NK-92 (cell line): ENCODE results near the gene PTCHD1.

Experiments
- DNase-seq: peaks from one replicate; lab custom pipeline; 2025; ENCODE audit not compliant: unreplicated experiment; lab: John Stamatoyannopoulos, UW

Gene PTCHD1

DNA sequence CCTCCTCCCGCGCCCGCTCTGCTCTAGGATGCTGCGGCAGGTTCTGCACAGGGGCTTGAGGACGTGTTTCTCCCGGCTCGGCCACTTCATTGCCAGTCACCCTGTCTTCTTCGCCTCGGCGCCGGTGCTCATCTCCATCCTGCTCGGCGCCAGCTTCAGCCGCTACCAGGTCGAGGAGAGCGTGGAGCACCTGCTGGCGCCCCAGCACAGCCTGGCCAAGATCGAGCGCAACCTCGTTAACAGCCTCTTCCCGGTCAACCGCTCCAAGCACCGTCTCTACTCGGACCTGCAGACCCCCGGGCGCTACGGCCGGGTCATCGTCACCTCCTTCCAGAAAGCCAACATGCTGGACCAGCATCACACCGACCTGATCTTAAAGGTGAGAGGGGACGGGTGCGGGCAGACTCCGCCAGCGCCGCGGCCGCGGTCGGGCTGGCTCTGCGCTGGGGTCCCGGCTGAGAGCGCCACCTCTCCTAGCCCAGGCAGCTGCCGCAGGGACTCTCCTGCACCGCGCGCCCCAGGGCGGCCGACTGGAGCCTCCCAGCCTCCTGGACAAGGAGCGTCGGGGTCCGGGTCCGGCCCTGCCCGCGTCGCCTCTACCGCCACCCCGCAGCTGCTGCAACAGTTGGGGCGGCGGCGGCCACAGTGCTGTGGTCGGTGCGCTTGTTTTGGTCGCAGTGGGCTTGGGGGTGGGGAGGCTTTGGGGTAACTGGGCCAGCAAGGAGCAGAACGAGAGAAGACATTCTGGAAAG lies at the start of gene PTCHD1:
Gene PTCHD1 (plus strand): TSS at position 2 of the 752 bp plus-strand sequence. CDS start 27 bp downstream, at position 29.
- no peak for DNase-seq

DNA sequence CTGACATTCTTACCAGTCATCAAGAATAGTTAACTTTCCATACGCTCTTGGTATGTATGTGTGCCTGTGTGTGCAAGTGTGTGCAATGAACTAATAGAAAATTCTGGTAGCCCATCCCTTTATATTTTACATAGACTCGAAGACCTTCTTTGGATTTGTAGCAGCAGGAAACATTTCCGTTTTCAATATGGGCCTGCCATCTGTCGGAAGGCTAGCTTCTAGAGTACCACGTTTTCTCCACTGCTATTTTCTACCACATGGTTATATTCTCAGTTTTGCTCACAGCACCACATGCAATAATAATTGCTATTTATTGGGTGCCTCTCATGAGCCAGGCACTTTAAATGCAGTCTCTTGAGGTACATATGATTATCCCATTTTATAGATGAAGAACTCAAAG lies 47.9 kb upstream of the PTCHD1 start:
- no peak for DNase-seq

DNA sequence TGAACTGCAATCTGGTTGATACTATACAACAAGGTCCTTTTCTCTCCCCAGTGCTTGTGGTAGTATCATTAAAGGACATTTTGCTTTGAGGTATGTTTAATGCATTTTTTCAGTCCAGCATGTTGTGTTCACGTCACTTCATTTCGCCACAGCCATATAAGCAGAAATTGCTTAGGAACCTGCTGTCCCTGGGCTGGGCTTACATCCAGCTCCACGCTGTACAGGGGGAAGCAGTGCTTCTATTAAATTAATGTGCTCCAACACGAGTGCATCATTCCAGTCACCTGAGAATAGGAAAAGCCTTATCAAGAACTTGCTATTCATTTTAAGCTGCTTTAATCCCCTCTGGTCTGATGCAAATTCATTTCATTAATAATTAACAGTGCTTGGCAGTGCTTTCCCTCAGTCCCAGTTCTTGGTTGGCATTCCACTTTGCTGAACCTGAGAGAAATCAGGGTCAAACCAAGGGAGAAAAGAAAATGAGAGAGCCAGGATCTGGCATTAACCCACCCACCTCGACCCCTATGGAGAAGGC lies 47.4 kb upstream of the PTCHD1 start:
- DNase-seq: no peak

DNA sequence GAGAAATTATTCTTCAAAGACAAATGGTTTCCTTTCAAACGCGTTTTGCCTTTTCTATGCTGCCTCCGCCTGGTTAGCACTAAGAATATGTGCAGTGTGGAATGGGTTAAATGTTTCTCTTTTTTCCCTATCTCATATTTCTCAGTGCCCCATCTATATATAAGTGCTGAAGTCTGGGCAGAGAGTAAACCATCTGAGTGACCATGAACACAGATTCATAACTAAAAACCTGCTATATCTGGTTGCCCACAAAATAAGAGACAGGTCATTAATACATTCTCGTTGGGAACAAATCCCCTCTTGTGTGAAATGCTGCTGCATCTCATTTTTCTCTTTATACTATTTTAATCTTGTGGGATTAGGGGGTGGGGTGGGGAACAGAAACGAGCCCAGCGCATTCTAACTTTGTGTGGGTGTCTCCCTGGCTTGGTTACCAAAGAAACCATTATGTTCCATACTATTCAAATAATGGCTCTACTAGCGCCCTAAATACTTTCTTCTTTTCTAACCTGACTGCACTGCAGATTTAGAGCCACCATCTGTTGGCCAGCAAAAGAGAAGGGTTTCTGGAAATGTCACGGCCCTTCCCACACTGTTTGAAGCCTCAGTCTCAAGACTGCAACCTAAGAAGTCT lies 42.2 kb upstream of the PTCHD1 start:
- no peak for DNase-seq

DNA sequence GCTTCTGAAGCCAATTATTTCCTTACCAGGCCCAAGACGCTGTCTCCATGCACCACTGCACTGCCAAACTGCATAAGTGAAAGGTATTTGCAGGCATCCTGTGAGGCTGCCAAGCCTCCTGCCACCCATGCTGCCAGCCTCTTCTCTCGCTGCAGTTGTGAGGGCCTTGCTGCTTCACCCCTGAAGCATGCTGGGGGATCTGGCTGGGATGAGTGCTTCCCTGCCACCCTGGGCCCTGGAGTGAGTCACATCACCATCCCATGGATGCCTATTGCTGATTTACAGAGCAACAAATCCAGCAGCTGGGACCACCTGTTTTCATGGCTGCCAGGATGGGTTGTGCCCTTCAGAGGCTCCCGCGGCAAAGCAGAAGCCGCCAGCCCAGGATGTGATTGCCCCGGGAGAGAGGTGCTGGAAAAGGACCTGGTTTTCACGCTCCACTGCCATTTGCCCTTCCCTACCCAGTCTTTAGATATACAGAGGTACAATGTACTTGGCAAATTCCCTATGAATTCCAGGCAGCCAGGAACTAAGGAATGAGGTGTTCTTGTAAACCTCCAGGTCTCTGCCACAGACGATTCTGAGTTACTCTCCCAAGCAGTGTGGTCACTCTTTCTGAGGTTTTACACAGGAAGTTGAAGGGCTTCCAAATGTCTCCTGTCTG lies 41.5 kb upstream of the PTCHD1 start:
- DNase-seq: no peak

DNA sequence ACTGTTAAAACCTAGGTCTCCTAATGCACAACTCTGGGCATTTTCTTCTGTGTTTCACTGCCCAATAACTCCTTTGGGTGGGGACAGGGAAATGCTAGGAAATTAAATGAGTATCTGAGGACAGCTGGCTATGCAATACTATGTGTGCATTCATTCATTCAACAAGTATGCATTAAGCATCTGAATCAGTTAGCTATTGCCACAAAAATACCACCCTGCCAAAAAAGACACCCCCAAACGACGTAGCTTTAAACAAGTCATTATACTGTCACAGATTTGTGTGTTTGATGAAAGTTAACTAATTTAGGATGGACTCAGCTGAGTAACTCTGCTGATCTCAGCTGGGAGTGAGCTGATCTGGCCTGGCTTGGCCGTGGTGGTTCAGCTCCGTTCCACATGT lies 29.8 kb upstream of the PTCHD1 start:
- DNase-seq: no peak

- DNase-seq: no peak
Observed at GRCh38 chrX:23311731-23312130, 22.9 kb upstream of the PTCHD1 start.

DNA sequence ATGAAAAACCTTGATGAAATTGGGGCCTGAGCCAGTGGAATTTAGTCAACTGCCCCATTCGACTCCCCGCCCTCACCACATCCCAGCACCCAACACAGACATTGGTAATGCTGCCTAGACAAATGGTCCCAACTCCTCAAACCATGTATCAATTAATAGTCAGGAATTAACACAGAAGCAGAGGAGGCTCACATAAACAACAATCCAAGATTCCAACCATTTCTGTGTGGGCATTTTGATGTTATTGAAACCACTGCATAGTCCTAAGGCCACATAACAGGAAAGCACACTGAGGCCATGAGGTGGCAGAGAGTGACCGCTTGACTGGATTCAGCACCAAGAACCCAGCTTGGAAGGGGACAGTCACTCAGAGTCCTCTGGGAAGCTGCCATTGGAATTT lies 22.5 kb upstream of the PTCHD1 start:
- DNase-seq: no peak

- no peak for DNase-seq
Observed at GRCh38 chrX:23317799-23318724, 16.6 kb upstream of the PTCHD1 start.

GRCh38 chrX:23327104-23327503 lies 7.5 kb upstream of the PTCHD1 start:
- DNase-seq: no peak

GRCh38 chrX:23331701-23332100 lies 2.9 kb upstream of the PTCHD1 start:
- no peak for DNase-seq

DNA sequence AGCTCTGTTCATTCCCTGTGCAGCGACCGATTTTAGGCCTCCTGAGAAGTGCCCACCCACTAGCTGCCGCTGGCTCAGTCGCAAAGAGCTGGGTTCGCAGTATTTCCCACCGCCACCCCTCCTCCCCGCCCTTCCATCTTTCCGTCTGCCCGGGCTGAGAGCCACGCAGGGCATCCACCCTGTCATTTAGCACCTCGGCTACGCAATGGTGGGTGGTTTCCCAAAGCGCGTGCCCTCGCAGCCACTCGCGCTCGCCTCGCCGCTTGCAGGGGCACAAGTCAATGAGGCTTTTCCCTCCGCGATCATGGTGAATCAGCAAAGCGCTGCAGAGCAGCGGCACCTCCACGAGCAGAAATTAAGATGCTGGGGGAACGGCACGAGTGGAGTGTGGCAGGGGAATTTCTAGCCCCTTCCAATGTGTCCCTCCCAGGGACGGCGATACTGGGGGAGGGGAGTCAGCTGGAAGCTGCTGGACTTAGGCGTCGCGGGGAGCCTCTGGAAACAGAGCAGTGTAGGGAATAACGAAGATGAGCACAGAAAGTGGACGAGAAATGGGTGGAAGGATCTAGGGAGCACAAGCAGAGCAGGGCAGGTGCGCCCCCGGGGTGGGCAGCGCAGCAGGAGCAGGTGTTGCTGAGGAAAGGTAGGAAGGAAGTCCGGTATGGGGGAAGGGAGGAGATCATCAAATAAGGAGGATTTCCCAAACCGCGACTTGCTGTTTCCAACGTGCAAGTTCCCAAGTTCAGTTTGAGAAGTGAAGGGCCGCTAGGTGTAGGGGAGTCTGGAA lies 2.4 kb upstream of the PTCHD1 start:
- no peak for DNase-seq

- no peak for DNase-seq
Observed at GRCh38 chrX:23332888-23333821, 1.5 kb upstream of the PTCHD1 start.

- DNase-seq: no peak
Observed at GRCh38 chrX:23333842-23334520, 668 bp upstream of the PTCHD1 start.

- no peak for DNase-seq
Observed at GRCh38 chrX:23334521-23334847, 165 bp upstream of the PTCHD1 start.

DNA sequence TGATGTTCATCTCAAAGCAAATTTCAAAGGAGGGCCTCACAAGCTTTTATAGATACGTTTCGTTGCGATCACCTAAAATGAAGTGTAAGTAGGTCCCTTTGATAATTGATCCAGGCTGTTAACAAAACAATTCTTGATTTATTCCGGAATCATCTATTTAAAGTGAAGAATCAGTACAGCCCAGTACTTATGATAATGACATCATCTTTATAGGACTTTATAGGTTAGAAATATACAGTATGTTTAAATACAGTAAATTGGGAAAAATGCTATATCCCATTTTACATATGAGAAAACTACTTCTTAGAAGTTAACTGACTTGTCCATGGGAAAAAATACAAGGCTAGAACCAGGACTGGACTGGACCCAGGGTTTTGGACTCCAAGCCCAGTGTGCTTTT lies 3.7 kb downstream of the PTCHD1 start:
- DNase-seq: no peak

DNA sequence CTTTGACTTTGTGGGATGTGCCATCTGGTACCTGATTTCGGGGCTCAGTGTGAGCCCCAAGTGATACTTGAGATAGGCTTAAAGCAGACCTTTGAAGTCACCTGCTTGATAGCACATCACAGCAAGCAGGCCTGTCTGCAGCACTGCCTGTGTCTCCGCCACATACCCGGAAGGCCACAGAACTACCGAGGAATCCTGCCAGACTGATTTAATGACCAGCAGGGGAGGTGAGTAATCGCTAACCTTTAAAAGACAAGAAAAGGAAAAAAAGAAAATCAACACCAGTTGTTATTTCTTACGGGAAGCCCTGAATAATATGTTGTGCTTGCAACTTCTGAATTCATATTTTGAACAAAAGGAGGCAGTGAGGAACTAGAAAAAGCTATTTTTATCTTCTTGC lies 6.8 kb downstream of the PTCHD1 start:
- no peak for DNase-seq

DNA sequence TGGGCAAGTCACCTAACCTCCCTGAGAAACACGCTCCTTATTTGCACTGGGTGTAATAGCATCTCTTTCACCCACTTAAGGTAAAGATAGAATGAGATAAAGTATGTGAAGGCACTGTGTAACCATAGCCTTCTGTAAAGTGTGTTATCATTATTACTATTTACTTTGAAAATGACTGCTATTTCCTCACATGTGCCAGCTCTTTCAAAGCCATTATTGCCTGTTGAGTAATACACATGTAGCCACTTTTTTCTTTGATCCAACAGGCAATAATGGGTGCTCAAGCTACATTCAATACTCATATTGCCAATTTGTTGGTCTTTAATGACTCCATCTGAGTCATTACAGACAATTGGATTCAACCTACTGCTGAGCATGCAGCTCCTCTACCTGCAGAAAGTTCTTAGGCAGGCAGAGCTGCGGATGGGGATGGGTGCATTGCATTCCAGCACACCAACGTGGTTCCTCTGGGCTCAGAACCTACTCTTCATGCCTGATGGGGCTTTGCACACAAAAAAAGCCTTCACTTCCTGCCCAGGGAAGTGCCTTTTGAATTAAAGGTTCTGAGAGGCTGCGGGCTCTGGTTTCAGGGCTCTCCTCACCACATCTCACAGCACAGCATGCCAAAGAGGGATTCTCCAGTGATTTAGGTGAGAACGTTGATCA lies 9.7 kb downstream of the PTCHD1 start:
- DNase-seq: no peak
